Skeletal muscle satellite cell (primary cell): ENCODE data around the gene SCD5. TPM values are rescaled to one million over a fixed set of nuclear protein-coding genes. Genes with fewer than 3 reads are reported as not detected.
A peak's percentile ranks its signal among the peaks of the same experiment; 100 is the strongest.
"Not testable (repeated sequence)": the region's sequence is repeated elsewhere in the genome, so short reads cannot be mapped to it uniquely, and the experiment has no call there.

Source experiments
- H3K27me3 ChIP-seq: 2 replicates; pipeline ENCODE4 v1.7.0; 2013; ENCODE audit warnings: low read length; ENCODE audit not compliant: control insufficient read depth, insufficient read depth
- H3K36me3 ChIP-seq: 2 replicates; pipeline ENCODE4 v1.7.0; 2013; ENCODE audit warnings: mild to moderate bottlenecking, control low read depth, low read length; ENCODE audit not compliant: insufficient read depth
- H3K4me1 ChIP-seq: 2 replicates; pipeline ENCODE4 v1.7.0; 2013; ENCODE audit warnings: low read length; ENCODE audit not compliant: control insufficient read depth, insufficient read depth
- H3K4me2 ChIP-seq: 2 replicates; pipeline ENCODE4 v1.7.0; 2013; ENCODE audit warnings: mild to moderate bottlenecking, low read length
- H3K4me3 ChIP-seq: 2 replicates; pipeline ENCODE4 v1.7.0; 2013; ENCODE audit warnings: low read length
- H3K9ac ChIP-seq: 2 replicates; pipeline ENCODE4 v1.7.0; 2013; ENCODE audit warnings: mild to moderate bottlenecking, low read depth, low read length, moderate library complexity
- H3K9me3 ChIP-seq: replicated peaks from 2 replicates; pipeline ENCODE4 v1.7.0; 2013; ENCODE audit warnings: mild to moderate bottlenecking, control low read depth, low read length
- total RNA-seq: library from RNA; depleted of rRNA; stranded (reverse); fragments of >200 nt; gene quantifications from 2 replicates; pipeline ENCODE4 v1.2.3, GENCODE V29; 2012; rRNA removed

SCD5 gene
- 2.3 and 3.1 TPM in 2 replicates for total RNA-seq

DNA sequence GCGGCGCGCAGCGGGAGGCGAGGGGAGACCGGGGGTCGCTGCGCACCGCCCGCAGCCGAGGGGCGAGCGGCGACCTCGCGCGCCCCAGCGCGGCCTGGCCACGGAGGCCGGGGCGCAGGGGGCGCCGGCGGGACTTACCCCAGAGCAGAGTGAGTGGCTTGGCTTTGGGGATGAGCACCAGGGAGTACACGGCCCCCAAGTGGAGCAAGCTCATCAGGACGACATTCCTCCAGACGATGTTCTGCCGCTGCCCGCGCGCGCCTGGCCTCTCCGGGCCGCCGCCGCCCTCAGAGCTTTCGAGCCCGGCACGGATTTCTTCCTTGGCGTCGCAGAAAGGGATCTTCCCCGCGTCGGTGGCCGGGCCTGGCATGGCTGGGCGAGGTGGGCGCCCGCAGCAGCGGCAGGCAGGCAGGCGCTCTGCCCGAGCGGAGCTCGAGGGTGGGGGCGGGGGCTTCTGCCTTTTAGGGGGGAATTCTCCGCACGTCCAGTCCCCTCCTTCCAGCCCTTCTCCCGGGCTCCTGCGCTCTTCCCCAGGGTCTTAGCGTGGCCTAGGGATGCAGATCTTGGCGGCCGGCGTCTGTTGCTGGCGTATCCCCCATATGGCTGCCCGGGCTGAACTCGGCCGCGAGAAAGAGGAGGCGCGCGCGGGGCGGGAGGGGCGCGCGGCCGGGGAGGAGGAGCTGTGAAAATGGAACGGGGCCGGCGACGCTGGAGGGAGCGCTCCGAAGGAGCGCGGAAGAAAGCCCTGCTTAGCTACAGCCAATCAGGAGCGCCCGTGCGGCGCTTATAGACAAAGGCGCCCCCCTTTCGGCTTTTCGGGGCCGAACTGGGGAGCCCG lies at the start of gene SCD5:
TSS of gene SCD5 (minus strand) at position 629 of the 838 bp plus-strand sequence. CDS start at position 370, 259 bp downstream.
- Histone ChIP-seq H3K4me1 (peaks cover 20% of the 10 kb centered on the region), H3K27me3 (peaks cover 13% of the 10 kb centered on the region), H3K4me2 (peak within 1 kb of the TSS; percentile 97), H3K4me3 (peak within 1 kb of the TSS; percentile 87), H3K9ac (peak within 1 kb of the TSS; percentile 73), H3K9me3 (no peaks in the 10 kb centered on the region), H3K36me3 (no peaks in the 10 kb centered on the region)

GRCh38 chr4:82842593-82842992 lies 44.0 kb upstream of the SCD5 start:
- Histone ChIP-seq H3K27me3 (no peaks in the 10 kb centered on the region), H3K9me3 (no peaks in the 10 kb centered on the region), H3K36me3 (peaks cover 69% of the 10 kb centered on the region), H3K4me1 (no peaks in the 10 kb centered on the region), H3K4me3 (no peak overlapping the region), H3K4me2 (no peak overlapping the region), H3K9ac (no peak overlapping the region)

DNA sequence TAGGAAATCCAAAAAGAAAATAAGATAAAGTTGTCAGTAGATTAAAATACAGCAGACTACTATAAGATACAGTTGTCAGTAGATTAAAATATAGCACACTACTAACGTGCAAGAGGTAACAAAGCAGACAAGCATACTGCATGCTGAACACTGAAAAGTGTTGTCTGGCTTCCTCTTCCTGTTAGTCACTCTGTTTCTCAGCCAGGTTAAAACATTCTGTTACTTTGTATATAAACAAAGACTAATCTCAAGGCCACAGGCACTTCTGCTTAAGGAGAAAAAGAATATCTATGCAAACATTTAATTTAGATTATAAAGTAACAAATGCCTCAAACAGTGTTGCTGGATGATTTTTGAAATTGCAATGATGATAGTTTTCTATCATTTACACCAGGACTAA lies 41.0 kb upstream of the SCD5 start:
- Histone ChIP-seq H3K4me2 (no peak overlapping the region), H3K9ac (no peak overlapping the region), H3K36me3 (peaks cover 74% of the 10 kb centered on the region)

GRCh38 chr4:82833696-82834313 lies 35.2 kb upstream of the SCD5 start:
- peaks cover 64% of the 10 kb centered on the region for H3K36me3 ChIP-seq
- H3K9me3 ChIP-seq: no peaks in the 10 kb centered on the region
- peak overlapping the region; percentile 16 for H3K4me2 ChIP-seq
- peaks cover 9% of the 10 kb centered on the region for H3K4me1 ChIP-seq
- no peak overlapping the region for H3K9ac ChIP-seq
- H3K4me3 ChIP-seq: no peak overlapping the region
- H3K27me3 ChIP-seq: no peaks in the 10 kb centered on the region

More for the DNA sequence above, 41.0 kb upstream of the SCD5 start:
- no peaks in the 10 kb centered on the region for H3K9me3 ChIP-seq
- H3K4me3 ChIP-seq: no peak overlapping the region
- H3K4me1 ChIP-seq: no peaks in the 10 kb centered on the region
- no peaks in the 10 kb centered on the region for H3K27me3 ChIP-seq

- not testable (repeated sequence) for H3K4me3 ChIP-seq, H3K9me3 ChIP-seq, H3K4me2 ChIP-seq, H3K4me1 ChIP-seq, H3K27me3 ChIP-seq, H3K9ac ChIP-seq
- peaks cover 64% of the 10 kb centered on the region for H3K36me3 ChIP-seq
Observed at GRCh38 chr4:82833060-82833459, 34.5 kb upstream of the SCD5 start.

DNA sequence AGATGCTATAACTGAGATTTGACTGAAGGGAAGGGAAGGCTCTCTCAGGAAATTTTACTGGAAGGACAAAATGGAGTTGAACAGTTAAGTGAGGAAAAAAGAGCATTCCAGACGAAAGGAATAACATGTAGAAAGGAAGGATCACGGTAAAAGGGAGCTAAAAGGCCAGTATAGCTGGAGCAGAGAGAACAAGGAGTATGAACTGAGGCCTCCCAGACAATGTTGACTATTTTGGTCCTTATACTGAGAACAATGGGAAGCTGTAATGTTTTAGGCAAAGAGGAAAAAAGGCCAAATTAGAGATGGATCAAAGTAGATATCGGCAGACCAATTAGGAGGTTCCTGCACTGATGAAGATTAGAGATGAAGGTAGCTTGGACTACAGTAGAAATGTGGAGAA lies 26.8 kb upstream of the SCD5 start:
- no peak overlapping the region for H3K9ac ChIP-seq
- H3K36me3 ChIP-seq: peaks cover 88% of the 10 kb centered on the region
- no peak overlapping the region for H3K4me2 ChIP-seq
- H3K27me3 ChIP-seq: no peaks in the 10 kb centered on the region
- no peaks in the 10 kb centered on the region for H3K9me3 ChIP-seq
- H3K4me3 ChIP-seq: no peak overlapping the region
- H3K4me1 ChIP-seq: no peaks in the 10 kb centered on the region

GRCh38 chr4:82823062-82823461 lies 24.5 kb upstream of the SCD5 start:
- H3K36me3 ChIP-seq: peaks cover 87% of the 10 kb centered on the region
- H3K4me1 ChIP-seq: no peaks in the 10 kb centered on the region
- no peaks in the 10 kb centered on the region for H3K9me3 ChIP-seq
- H3K4me2 ChIP-seq: no peak overlapping the region
- H3K9ac ChIP-seq: no peak overlapping the region
- no peak overlapping the region for H3K4me3 ChIP-seq
- H3K27me3 ChIP-seq: no peaks in the 10 kb centered on the region

DNA sequence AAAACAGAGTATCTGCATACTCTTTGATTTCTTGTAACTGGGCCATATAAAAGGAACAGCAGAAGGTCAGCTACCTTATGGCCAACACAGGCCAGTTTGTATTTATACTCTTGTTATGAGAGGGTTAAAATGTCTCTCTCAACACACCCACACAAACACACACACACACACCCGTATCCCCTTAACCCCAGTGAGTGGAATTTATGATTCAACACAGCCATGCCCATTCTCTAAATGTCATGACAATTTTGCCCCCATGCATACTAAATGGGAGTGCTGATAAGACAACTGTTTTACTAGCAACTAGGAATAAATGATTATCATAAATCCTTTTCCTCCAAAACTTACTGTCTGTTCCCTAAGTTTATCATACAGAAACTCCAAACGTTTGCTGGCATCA lies 22.1 kb upstream of the SCD5 start:
- Histone ChIP-seq H3K9me3 (no peaks in the 10 kb centered on the region), H3K4me3 (no peak overlapping the region), H3K36me3 (peaks cover 80% of the 10 kb centered on the region), H3K9ac (no peak overlapping the region), H3K4me1 (no peaks in the 10 kb centered on the region), H3K27me3 (no peaks in the 10 kb centered on the region), H3K4me2 (no peak overlapping the region)

DNA sequence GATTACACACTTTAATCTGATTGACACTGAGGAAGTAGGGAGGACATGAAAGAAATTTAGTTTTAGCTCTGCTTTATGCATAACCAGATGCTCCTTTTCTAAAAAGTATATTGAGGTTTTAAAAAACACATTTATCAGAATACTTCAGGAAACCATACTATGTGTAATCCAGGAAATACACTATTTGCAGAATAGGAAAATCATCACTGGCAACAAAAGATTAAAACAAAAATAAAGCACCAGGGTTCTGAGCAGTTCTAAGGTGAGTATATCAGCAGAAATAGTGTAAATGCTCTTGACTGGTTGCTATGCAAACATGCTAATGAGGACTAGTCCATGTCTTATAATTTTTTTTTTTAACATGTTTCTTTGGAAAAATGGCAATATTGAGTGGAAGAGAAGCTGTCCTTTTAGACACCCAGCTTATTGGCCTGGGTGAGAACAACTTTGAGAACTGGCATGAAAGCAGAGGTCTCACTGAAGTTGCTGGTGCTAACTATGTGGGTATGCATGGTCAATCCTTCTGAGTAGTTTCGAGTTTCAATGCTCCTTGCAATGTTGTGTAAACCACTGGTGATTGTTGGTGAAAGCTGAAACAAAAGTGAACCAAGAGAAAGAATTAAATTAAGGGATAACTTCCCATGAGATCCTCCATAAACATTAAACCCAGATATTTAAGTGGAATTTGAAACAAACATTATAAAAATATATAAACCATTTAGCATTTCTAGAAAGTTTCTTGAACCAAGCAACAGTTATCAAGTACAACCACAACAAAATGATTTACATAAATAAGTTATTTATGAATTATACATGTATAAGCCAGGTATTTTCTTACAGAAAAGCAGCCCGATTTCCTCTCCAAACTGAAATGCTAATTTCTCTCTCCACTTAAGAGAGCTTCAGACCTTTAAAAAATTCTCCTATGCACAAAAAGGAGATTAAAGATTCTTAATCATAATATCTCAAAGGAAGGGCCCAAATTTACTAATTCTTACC lies 20.4 kb upstream of the SCD5 start:
- Histone ChIP-seq H3K4me2 (no peak overlapping the region), H3K27me3 (no peaks in the 10 kb centered on the region), H3K4me3 (no peak overlapping the region), H3K36me3 (peaks cover 64% of the 10 kb centered on the region), H3K4me1 (no peaks in the 10 kb centered on the region), H3K9me3 (no peaks in the 10 kb centered on the region), H3K9ac (no peak overlapping the region)

DNA sequence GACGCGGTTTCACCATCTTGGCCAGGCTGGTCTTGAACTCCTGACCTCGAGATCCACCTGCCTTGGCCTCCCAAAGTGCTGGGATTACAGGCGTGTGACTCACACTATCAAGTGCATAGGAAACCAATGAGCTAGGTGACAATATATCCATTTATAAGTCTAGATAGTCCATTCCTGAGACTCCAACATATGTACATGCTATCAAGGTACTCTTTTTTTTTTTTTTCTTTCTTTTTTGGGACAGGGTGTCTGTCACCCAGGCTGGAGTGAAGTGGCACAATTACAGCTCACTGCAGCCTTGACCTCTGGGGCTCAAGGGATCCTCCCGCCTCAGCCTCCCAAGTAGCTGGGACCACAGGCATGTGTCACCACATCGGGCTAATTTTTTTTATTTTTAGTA lies 18.3 kb upstream of the SCD5 start:
- H3K4me2 ChIP-seq, H3K27me3 ChIP-seq, H3K4me1 ChIP-seq, H3K4me3 ChIP-seq, H3K9ac ChIP-seq, H3K9me3 ChIP-seq: not testable (repeated sequence)
- H3K36me3 ChIP-seq: peaks cover 47% of the 10 kb centered on the region

- no peaks in the 10 kb centered on the region for H3K27me3 ChIP-seq
- no peaks in the 10 kb centered on the region for H3K4me1 ChIP-seq
- peaks cover 22% of the 10 kb centered on the region for H3K36me3 ChIP-seq
- H3K4me3 ChIP-seq: no peak overlapping the region
- no peaks in the 10 kb centered on the region for H3K9me3 ChIP-seq
- H3K4me2 ChIP-seq: no peak overlapping the region
- no peak overlapping the region for H3K9ac ChIP-seq
Observed at GRCh38 chr4:82814034-82814433, 15.4 kb upstream of the SCD5 start.
